T-helper 1 cell treated with Interleukin-12 subunit alpha and Interleukin-12 subunit beta and Interleukin-4 antibody, amounts not matched to agents 30 μg/mL and 1 μg/mL, for 36 hours (primary cell): ENCODE data around the gene CMTM1.

Source experiments
- H3K27ac Mint-ChIP-seq: one replicate; pipeline ENCODE4 v1.8.0; 2021; ENCODE audit warnings: mild to moderate bottlenecking, mixed read lengths
- H3K27me3 Mint-ChIP-seq: one replicate; pipeline ENCODE4 v1.8.0; 2021; ENCODE audit warnings: low read depth, mixed read lengths
- H3K36me3 Mint-ChIP-seq: one replicate; pipeline ENCODE4 v1.8.0; 2021; ENCODE audit warnings: low read depth, mixed read lengths
- H3K4me1 Mint-ChIP-seq: one replicate; pipeline ENCODE4 v1.8.0; 2021; ENCODE audit warnings: low read depth, mixed read lengths
- H3K4me3 Mint-ChIP-seq: one replicate; pipeline ENCODE4 v1.8.0; 2021; ENCODE audit warnings: mild to moderate bottlenecking, moderate library complexity, mixed read lengths
- H3K9me3 Mint-ChIP-seq: one replicate; pipeline ENCODE4 v1.8.0; 2021; ENCODE audit warnings: mixed read lengths

CMTM1 gene

DNA sequence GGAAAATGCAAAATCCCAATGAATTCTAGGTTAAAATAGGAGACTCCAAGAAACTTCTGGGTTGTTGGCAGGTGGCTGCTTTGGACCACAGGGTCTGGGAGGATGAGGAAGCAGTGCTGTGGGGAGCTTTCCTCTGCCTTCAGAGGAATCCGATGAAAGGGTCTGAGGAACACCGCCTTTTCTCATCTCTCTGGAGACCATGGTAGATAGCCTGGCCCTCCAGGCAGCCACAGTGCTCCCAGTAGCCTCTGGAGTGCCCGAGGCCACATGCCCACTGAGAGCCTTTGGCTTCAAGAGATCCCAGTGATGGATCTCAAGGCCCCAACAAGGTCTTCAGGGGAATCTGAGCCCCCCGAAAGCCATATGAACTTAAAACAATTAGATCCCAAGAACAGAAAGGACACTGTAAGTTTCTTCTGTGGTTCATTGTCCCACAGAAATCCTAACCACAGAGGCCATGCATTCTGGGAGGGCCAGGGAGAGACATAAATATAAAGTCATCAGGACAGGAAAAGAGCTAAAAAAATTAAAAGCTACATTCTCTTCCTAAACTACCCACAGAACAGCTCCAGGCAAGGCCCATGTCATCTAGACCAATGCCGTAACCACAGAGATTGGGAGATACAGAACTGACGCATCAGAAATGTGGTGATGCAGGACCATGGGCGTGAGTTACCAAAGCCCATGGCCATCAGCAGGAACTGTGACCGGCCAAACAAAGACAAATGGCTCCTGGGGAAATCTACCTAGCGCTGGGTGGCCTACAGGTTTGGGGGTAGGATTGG, 40.7 kb upstream of the CMTM1 start:
- Mint-ChIP-seq H3K4me1 (peaks cover 68% of the 10 kb centered on the region), H3K36me3 (peaks cover 32% of the 10 kb centered on the region), H3K4me3 (peak overlapping the region; percentile 30), H3K27ac (peak overlapping the region; percentile 57), H3K27me3 (no peaks in the 10 kb centered on the region), H3K9me3 (no peaks in the 10 kb centered on the region)

DNA sequence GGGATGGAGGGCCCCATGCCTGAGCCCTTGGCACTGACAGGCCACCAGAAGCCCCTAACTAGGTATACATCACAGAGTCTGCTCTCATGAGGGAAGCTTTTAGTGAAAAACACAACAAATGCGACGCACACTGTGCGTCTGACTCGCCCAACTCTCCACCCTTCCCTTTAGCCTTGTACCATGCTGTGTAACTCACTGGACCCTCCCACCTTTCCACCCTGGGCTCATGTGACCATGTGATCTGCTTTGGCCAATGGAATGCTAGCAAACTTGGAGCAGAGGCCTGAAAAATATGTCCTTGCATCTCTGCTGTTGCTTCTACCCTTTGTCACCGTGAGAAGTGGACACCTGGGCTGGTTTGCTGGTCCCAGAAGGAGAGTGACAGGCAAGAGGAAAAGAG, 37.9 kb upstream of the CMTM1 start:
- H3K27ac Mint-ChIP-seq: no peak overlapping the region
- no peaks in the 10 kb centered on the region for H3K27me3 Mint-ChIP-seq
- no peak overlapping the region for H3K4me3 Mint-ChIP-seq
- peaks cover 37% of the 10 kb centered on the region for H3K36me3 Mint-ChIP-seq
- no peaks in the 10 kb centered on the region for H3K9me3 Mint-ChIP-seq
- peaks cover 47% of the 10 kb centered on the region for H3K4me1 Mint-ChIP-seq

DNA sequence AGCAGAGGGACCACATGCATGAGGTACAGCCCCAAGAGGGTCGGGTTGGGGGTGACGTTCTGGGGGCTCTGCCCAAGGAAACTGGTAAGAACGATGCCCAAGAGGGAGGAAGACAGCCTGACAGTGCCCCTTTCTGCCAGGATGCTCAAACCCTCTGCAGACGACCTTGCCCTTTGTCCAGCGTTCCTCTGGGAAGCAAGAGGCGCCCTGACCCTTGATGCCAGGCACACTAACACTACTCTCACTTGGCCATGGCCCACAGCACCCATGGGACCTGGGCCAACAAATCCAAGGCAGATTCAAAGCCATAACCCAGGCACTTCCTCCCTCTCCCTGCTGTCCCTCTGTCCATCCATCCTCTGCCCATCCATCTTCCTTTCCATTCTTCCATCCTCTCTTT, 36.8 kb upstream of the CMTM1 start:
- Mint-ChIP-seq H3K9me3 (no peaks in the 10 kb centered on the region), H3K4me3 (no peak overlapping the region), H3K36me3 (peaks cover 35% of the 10 kb centered on the region), H3K27ac (peak overlapping the region; percentile 47), H3K27me3 (no peaks in the 10 kb centered on the region), H3K4me1 (peaks cover 42% of the 10 kb centered on the region)

- Mint-ChIP-seq H3K27ac (no peak overlapping the region), H3K9me3 (no peaks in the 10 kb centered on the region), H3K4me1 (peaks cover 28% of the 10 kb centered on the region)
Observed at GRCh38 chr16:66534376-66534799, 31.9 kb upstream of the CMTM1 start.

DNA sequence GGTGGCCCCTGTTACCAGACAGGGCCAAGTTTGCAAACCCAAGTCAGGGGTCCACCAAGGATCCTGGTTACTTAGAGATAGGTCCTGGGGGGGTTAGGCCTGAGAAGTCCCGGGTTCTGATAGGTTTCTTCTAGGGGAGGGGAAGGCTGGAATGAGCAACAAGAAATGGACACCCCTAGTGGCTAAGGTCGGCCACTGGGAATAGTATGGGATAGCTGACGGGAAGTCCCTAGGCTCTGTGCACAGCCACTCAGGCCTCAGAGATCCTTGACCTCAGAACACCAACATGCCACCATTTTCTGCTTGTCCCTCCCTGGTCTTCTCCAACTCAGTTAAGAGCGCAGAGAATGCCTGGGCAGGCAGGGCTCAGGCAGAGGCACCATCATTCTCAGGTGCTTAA, 29.7 kb upstream of the CMTM1 start:
- H3K36me3 Mint-ChIP-seq: peaks cover 27% of the 10 kb centered on the region

More at GRCh38 chr16:66534376-66534799, 31.9 kb upstream of the CMTM1 start:
- Mint-ChIP-seq H3K36me3 (peaks cover 37% of the 10 kb centered on the region), H3K4me3 (no peak overlapping the region), H3K27me3 (no peaks in the 10 kb centered on the region)

GRCh38 chr16:66537236-66537635, 29.0 kb upstream of the CMTM1 start:
- Mint-ChIP-seq H3K4me3 (no peak overlapping the region), H3K9me3 (no peaks in the 10 kb centered on the region), H3K27ac (no peak overlapping the region), H3K36me3 (peaks cover 29% of the 10 kb centered on the region), H3K4me1 (peaks cover 29% of the 10 kb centered on the region), H3K27me3 (no peaks in the 10 kb centered on the region)

More for the DNA sequence above, 29.7 kb upstream of the CMTM1 start:
- Mint-ChIP-seq H3K27ac (no peak overlapping the region), H3K27me3 (no peaks in the 10 kb centered on the region), H3K9me3 (no peaks in the 10 kb centered on the region), H3K4me3 (no peak overlapping the region), H3K4me1 (peaks cover 27% of the 10 kb centered on the region)

- Mint-ChIP-seq H3K4me1 (peaks cover 32% of the 10 kb centered on the region), H3K4me3 (no peak overlapping the region), H3K27me3 (no peaks in the 10 kb centered on the region), H3K9me3 (no peaks in the 10 kb centered on the region), H3K36me3 (peaks cover 29% of the 10 kb centered on the region), H3K27ac (no peak overlapping the region)
Observed at GRCh38 chr16:66538910-66539309, 27.3 kb upstream of the CMTM1 start.

DNA sequence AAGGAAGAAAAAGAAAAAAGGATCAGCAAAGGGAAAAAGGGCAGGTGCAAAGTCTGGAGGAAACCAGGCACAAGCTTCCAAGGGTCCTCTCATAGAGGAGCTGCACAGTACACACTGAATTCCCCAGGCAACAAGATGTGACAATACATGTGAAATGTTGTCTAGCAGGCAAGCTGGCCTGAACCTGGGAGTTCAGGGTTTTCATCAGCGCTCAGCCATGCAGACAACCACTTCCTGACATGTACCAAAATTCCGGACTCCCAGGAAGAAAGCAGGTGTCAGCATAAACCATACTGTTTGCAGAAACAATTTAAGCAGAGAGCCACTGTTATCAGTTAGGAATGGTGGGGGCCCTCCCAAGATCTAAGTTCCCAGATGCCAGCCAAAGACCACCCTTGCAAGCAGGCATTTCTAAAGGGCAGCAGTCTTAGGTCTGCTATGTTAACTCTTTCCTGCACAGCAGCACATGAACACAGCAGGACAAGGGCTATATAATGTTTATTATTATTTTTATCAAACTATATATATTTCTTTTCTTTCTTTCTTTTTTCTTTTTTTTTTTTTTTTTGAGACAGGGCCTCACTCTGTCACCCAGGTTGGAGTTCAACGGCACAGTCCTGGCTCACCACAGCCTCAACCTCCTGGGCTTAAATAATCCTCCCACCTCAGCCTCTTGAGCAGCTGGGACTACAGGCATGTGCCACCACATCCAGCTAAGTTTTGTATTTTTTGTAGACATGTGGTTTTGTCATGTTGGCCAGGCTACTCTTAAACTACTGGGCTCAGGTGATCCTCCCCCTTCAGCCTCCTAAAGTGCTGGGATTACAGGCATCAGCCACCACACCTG, 26.4 kb upstream of the CMTM1 start:
- H3K4me3 Mint-ChIP-seq: no peak overlapping the region
- peak overlapping the region; percentile 56 for H3K27ac Mint-ChIP-seq
- peaks cover 27% of the 10 kb centered on the region for H3K36me3 Mint-ChIP-seq
- H3K9me3 Mint-ChIP-seq: no peaks in the 10 kb centered on the region
- peaks cover 35% of the 10 kb centered on the region for H3K4me1 Mint-ChIP-seq
- no peaks in the 10 kb centered on the region for H3K27me3 Mint-ChIP-seq

- Mint-ChIP-seq H3K36me3 (peaks cover 19% of the 10 kb centered on the region), H3K9me3 (no peaks in the 10 kb centered on the region), H3K27ac (no peak overlapping the region), H3K4me3 (no peak overlapping the region), H3K4me1 (peaks cover 35% of the 10 kb centered on the region), H3K27me3 (no peaks in the 10 kb centered on the region)
Observed at GRCh38 chr16:66541388-66542355, 24.6 kb upstream of the CMTM1 start.

- no peak overlapping the region for H3K4me3 Mint-ChIP-seq
- no peaks in the 10 kb centered on the region for H3K27me3 Mint-ChIP-seq
- H3K4me1 Mint-ChIP-seq: peaks cover 35% of the 10 kb centered on the region
- no peak overlapping the region for H3K27ac Mint-ChIP-seq
- H3K9me3 Mint-ChIP-seq: no peaks in the 10 kb centered on the region
- H3K36me3 Mint-ChIP-seq: peaks cover 13% of the 10 kb centered on the region
Observed at GRCh38 chr16:66542396-66542795, 23.8 kb upstream of the CMTM1 start.

- H3K27ac Mint-ChIP-seq: no peak overlapping the region
- H3K4me3 Mint-ChIP-seq: no peak overlapping the region
- H3K9me3 Mint-ChIP-seq: no peaks in the 10 kb centered on the region
- H3K27me3 Mint-ChIP-seq: no peaks in the 10 kb centered on the region
- peaks cover 20% of the 10 kb centered on the region for H3K36me3 Mint-ChIP-seq
- H3K4me1 Mint-ChIP-seq: peaks cover 38% of the 10 kb centered on the region
Observed at GRCh38 chr16:66543541-66543940, 22.7 kb upstream of the CMTM1 start.

DNA sequence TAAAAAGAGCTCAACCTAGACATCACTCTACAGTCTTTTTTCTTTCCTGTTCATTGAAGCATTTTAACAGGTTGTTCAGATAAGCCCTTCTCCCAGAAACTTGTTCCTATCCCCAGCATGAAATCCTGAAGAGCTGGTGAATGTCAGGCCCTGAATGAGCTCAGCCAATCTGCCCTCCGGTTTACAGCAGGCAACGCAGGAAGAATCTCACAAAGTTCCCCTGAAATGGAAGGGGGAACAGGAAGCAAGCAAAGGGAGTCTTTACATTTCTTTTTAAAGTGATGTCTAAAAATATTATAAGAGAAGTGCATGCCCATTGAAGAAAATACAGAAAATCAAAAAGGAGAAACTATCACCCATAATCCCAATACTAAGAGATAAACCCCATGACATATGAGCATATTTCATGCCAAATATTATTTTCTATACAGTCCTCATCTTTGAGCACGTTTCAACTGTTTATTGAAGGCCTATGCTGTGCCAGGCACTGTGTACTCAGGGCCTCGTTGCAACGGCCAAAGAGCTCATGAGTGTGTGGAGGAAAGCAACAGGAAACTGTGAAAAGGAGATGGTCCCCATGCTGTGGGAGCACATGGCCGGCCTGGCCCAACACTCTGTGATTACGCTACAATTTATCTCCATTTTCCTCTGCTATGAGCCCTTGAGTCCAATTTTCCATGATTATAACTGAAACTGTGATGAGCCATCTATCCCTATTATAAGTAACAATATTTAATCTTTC, 22.1 kb upstream of the CMTM1 start:
- Mint-ChIP-seq H3K27me3 (no peaks in the 10 kb centered on the region), H3K36me3 (peaks cover 17% of the 10 kb centered on the region), H3K9me3 (no peaks in the 10 kb centered on the region), H3K4me3 (no peak overlapping the region), H3K27ac (peak overlapping the region; percentile 22), H3K4me1 (peaks cover 40% of the 10 kb centered on the region)

- Mint-ChIP-seq H3K36me3 (peaks cover 15% of the 10 kb centered on the region), H3K4me3 (no peak overlapping the region), H3K4me1 (peaks cover 43% of the 10 kb centered on the region), H3K27me3 (peaks cover 1% of the 10 kb centered on the region), H3K9me3 (no peaks in the 10 kb centered on the region), H3K27ac (peak overlapping the region; percentile 18)
Observed at GRCh38 chr16:66547101-66547989, 18.9 kb upstream of the CMTM1 start.
